H1 (cell line): Measurements from ENCODE around the gene PTEN. TPM values are rescaled to one million over a fixed set of nuclear protein-coding genes. Genes with fewer than 3 reads are reported as not detected.

Source experiments
- BCL11A ChIP-seq, 2 experiments: IDR thresholded peaks; one replicate each; pipeline ENCODE4 v1.6.1; 2011; ENCODE audit warnings: low read depth in 2 of 2, low read length in 2 of 2, mild to moderate bottlenecking in 2 of 2
- GTF2F1 ChIP-seq: IDR thresholded peaks from 2 replicates; pipeline ENCODE4 v1.6.1; 2012; ENCODE audit warnings: low read depth, low read length, improper control_type of control experiment, borderline replicate concordance
- MAFK ChIP-seq: IDR thresholded peaks from 2 replicates; pipeline ENCODE4 v1.6.1; 2012; ENCODE audit warnings: low read depth, mild to moderate bottlenecking, improper control_type of control experiment, low read length
- POLR2A ChIP-seq, 2 experiments: IDR thresholded peaks; 1 replicate in 1 of 2; 2 replicates in 1 of 2; pipeline ENCODE4 v1.6.1; 2011; ENCODE audit warnings: low read depth in 2 of 2, low read length in 2 of 2, mild to moderate bottlenecking in 2 of 2; ENCODE audit errors: control extremely low read depth in 1 of 2
- RBBP5 ChIP-seq: IDR thresholded peaks from 2 replicates; pipeline ENCODE4 v1.7.1; 2012; ENCODE audit warnings: low read depth, mild to moderate bottlenecking, inconsistent platforms, low read length, moderate library complexity, borderline replicate concordance
- TCF12 ChIP-seq: IDR thresholded peaks from 2 replicates; pipeline ENCODE4 v1.6.1; 2011; ENCODE audit warnings: low read depth, mild to moderate bottlenecking, low read length
- ZNF274 ChIP-seq: IDR thresholded peaks from 2 replicates; pipeline ENCODE4 v1.7.0; 2012; ENCODE audit warnings: low read length, borderline replicate concordance; ENCODE audit errors: extremely low read depth
- polyA plus RNA-seq, 7 experiments: library from polyadenylated mRNA; depleted of rRNA in 3 of 7; stranded (reverse) in 5 of 7; unstranded in 2 of 7; fragments of >200 nt in 5 of 7; fragments of 200-250 nt in 2 of 7; gene quantifications; 1 replicate in 5 of 7; 2 replicates in 1 of 7; 4 replicates in 1 of 7; pipeline versions ENCODE4 v1.2.1 to v1.2.3, GENCODE V29; 2011 to 2013; ENCODE audit warnings: missing spikeins in 2 of 7, mixed read lengths in 2 of 7
- total RNA-seq: library from RNA; stranded (reverse); fragmentation: NEBNext Ultra II Directional; extraction: Animal tissue kit (Norgen Biotek cat#: 25700); gene quantifications from 2 replicates; pipeline ENCODE4 v1.2.1, GENCODE V29; 2021
- TF ChIP-seq, protein P1 (sequence below): fragments of 300-600 bp; sonication (generic); IDR thresholded peaks from 2 replicates; pipeline ENCODE4 v1.7.1; 2012; ENCODE audit warnings: low read length, moderate library complexity, mild to moderate bottlenecking, inconsistent platforms; ENCODE audit not compliant: insufficient replicate concordance
- TF ChIP-seq, protein P2 (sequence below): IDR thresholded peaks from 2 replicates; pipeline ENCODE4 v1.6.1; 2011; ENCODE audit warnings: low read length, improper control_type of control experiment

PTEN gene
- total and polyA plus RNA-seq, 2 of the 8 experiments (the other 6 are each of a cell fraction or from before 2014, with no cell fraction given) = 6.3 to 48.7 TPM

- TF ChIP-seq, protein P1, sequence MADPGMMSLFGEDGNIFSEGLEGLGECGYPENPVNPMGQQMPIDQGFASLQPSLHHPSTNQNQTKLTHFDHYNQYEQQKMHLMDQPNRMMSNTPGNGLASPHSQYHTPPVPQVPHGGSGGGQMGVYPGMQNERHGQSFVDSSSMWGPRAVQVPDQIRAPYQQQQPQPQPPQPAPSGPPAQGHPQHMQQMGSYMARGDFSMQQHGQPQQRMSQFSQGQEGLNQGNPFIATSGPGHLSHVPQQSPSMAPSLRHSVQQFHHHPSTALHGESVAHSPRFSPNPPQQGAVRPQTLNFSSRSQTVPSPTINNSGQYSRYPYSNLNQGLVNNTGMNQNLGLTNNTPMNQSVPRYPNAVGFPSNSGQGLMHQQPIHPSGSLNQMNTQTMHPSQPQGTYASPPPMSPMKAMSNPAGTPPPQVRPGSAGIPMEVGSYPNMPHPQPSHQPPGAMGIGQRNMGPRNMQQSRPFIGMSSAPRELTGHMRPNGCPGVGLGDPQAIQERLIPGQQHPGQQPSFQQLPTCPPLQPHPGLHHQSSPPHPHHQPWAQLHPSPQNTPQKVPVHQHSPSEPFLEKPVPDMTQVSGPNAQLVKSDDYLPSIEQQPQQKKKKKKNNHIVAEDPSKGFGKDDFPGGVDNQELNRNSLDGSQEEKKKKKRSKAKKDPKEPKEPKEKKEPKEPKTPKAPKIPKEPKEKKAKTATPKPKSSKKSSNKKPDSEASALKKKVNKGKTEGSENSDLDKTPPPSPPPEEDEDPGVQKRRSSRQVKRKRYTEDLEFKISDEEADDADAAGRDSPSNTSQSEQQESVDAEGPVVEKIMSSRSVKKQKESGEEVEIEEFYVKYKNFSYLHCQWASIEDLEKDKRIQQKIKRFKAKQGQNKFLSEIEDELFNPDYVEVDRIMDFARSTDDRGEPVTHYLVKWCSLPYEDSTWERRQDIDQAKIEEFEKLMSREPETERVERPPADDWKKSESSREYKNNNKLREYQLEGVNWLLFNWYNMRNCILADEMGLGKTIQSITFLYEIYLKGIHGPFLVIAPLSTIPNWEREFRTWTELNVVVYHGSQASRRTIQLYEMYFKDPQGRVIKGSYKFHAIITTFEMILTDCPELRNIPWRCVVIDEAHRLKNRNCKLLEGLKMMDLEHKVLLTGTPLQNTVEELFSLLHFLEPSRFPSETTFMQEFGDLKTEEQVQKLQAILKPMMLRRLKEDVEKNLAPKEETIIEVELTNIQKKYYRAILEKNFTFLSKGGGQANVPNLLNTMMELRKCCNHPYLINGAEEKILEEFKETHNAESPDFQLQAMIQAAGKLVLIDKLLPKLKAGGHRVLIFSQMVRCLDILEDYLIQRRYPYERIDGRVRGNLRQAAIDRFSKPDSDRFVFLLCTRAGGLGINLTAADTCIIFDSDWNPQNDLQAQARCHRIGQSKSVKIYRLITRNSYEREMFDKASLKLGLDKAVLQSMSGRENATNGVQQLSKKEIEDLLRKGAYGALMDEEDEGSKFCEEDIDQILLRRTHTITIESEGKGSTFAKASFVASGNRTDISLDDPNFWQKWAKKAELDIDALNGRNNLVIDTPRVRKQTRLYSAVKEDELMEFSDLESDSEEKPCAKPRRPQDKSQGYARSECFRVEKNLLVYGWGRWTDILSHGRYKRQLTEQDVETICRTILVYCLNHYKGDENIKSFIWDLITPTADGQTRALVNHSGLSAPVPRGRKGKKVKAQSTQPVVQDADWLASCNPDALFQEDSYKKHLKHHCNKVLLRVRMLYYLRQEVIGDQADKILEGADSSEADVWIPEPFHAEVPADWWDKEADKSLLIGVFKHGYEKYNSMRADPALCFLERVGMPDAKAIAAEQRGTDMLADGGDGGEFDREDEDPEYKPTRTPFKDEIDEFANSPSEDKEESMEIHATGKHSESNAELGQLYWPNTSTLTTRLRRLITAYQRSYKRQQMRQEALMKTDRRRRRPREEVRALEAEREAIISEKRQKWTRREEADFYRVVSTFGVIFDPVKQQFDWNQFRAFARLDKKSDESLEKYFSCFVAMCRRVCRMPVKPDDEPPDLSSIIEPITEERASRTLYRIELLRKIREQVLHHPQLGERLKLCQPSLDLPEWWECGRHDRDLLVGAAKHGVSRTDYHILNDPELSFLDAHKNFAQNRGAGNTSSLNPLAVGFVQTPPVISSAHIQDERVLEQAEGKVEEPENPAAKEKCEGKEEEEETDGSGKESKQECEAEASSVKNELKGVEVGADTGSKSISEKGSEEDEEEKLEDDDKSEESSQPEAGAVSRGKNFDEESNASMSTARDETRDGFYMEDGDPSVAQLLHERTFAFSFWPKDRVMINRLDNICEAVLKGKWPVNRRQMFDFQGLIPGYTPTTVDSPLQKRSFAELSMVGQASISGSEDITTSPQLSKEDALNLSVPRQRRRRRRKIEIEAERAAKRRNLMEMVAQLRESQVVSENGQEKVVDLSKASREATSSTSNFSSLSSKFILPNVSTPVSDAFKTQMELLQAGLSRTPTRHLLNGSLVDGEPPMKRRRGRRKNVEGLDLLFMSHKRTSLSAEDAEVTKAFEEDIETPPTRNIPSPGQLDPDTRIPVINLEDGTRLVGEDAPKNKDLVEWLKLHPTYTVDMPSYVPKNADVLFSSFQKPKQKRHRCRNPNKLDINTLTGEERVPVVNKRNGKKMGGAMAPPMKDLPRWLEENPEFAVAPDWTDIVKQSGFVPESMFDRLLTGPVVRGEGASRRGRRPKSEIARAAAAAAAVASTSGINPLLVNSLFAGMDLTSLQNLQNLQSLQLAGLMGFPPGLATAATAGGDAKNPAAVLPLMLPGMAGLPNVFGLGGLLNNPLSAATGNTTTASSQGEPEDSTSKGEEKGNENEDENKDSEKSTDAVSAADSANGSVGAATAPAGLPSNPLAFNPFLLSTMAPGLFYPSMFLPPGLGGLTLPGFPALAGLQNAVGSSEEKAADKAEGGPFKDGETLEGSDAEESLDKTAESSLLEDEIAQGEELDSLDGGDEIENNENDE = no peak
- TF ChIP-seq TCF12 = no peak
- TF ChIP-seq ZNF274 = no peak
- TF ChIP-seq MAFK = no peak
- TF ChIP-seq BCL11A (IDR thresholded peaks at IDR 0.05; ENCODE audit: low read depth in 2 of 2, low read length in 2 of 2) = no peak
- TF ChIP-seq POLR2A (IDR thresholded peaks at IDR 0.05; ENCODE audit: control extremely low read depth in 1 of 2, low read depth in 2 of 2, low read length in 2 of 2) = no peak
- TF ChIP-seq GTF2F1 = no peak
- TF ChIP-seq, protein P2, sequence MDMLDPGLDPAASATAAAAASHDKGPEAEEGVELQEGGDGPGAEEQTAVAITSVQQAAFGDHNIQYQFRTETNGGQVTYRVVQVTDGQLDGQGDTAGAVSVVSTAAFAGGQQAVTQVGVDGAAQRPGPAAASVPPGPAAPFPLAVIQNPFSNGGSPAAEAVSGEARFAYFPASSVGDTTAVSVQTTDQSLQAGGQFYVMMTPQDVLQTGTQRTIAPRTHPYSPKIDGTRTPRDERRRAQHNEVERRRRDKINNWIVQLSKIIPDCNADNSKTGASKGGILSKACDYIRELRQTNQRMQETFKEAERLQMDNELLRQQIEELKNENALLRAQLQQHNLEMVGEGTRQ = no peak
- no peak for TF ChIP-seq RBBP5
Observed at GRCh38 chr10:87882555-87883294, 19.3 kb downstream of the PTEN start (continued).
